WTC11 (cell line): ENCODE data around the gene ALK.

ENCODE experiments used
- ATF1 ChIP-seq: sonication (generic); formaldehyde crosslinking; IDR thresholded peaks from 2 replicates; pipeline ENCODE4 v1.8.1; 2023; ENCODE audit warnings: mild to moderate bottlenecking, moderate library complexity, missing genetic modification reagents
- CBFB ChIP-seq: sonication (generic); formaldehyde crosslinking; IDR thresholded peaks from 2 replicates; pipeline ENCODE4 v1.8.1; 2022; ENCODE audit warnings: mild to moderate bottlenecking, low read depth, missing genetic modification reagents
- CTCF ChIP-seq: fragments of 200-600 bp; IDR thresholded peaks from 2 replicates; pipeline ENCODE4 v1.8.0; 2022; ENCODE audit warnings: antibody characterized with exemption
- MAX ChIP-seq: sonication (generic); formaldehyde crosslinking; IDR thresholded peaks from 2 replicates; pipeline ENCODE4 v1.8.0; 2022; ENCODE audit warnings: mild to moderate bottlenecking, missing genetic modification reagents
- NFATC4 ChIP-seq: fragments of 250-450 bp; sonication (Bioruptor Pico); IDR thresholded peaks from 2 replicates; pipeline ENCODE4 v1.9.0; 2021; ENCODE audit warnings: mild to moderate bottlenecking
- TF ChIP-seq, protein P1 (sequence below): sonication (generic); formaldehyde crosslinking; conservative IDR thresholded peaks from 2 replicates; pipeline ENCODE4 v1.8.1; 2022; ENCODE audit warnings: mild to moderate bottlenecking, missing genetic modification reagents
- TF ChIP-seq, protein P2 (sequence below): sonication (generic); formaldehyde crosslinking; IDR thresholded peaks from 2 replicates; pipeline ENCODE4 v1.8.0; 2023; ENCODE audit warnings: missing genetic modification reagents
- TF ChIP-seq, protein P3 (sequence below): sonication (generic); formaldehyde crosslinking; IDR thresholded peaks from 2 replicates; pipeline ENCODE4 v1.8.1; 2022; ENCODE audit warnings: low read depth, mild to moderate bottlenecking, moderate library complexity, missing genetic modification reagents, borderline replicate concordance

- TF ChIP-seq CTCF: no peak
- no peak for TF ChIP-seq ATF1
- TF ChIP-seq, protein P1, sequence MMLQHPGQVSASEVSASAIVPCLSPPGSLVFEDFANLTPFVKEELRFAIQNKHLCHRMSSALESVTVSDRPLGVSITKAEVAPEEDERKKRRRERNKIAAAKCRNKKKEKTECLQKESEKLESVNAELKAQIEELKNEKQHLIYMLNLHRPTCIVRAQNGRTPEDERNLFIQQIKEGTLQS (CRISPR knock-in tag): no peak
- TF ChIP-seq, protein P2, sequence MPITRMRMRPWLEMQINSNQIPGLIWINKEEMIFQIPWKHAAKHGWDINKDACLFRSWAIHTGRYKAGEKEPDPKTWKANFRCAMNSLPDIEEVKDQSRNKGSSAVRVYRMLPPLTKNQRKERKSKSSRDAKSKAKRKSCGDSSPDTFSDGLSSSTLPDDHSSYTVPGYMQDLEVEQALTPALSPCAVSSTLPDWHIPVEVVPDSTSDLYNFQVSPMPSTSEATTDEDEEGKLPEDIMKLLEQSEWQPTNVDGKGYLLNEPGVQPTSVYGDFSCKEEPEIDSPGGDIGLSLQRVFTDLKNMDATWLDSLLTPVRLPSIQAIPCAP (CRISPR knock-in tag): no peak
- no peak for TF ChIP-seq NFATC4 (CRISPR knock-in tag)
- TF ChIP-seq MAX (CRISPR knock-in tag): no peak
- no peak for TF ChIP-seq CBFB (CRISPR knock-in tag)
- TF ChIP-seq, protein P3, sequence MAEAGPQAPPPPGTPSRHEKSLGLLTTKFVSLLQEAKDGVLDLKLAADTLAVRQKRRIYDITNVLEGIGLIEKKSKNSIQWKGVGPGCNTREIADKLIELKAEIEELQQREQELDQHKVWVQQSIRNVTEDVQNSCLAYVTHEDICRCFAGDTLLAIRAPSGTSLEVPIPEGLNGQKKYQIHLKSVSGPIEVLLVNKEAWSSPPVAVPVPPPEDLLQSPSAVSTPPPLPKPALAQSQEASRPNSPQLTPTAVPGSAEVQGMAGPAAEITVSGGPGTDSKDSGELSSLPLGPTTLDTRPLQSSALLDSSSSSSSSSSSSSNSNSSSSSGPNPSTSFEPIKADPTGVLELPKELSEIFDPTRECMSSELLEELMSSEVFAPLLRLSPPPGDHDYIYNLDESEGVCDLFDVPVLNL: no peak
Observed at GRCh38 chr2:29951576-29951975, 30.2 kb upstream of the ALK start.
